ENCODE data around the gene USP34. TPM values are rescaled to one million over a fixed set of nuclear protein-coding genes. Genes with fewer than 3 reads are reported as not detected.

Gene USP34
- total and polyA plus RNA-seq, 4 donors = 13.4 to 82.7 (median 51.1) TPM

GRCh38 chr2:61326423-61326822 lies 144.5 kb downstream of the USP34 start:
- DNase-seq (ENCODE audit: low spot score) = no peak
- 72% methylated on average over 3 of the region's 3 CpGs for WGBS
- Histone ChIP-seq H3K4me3 (ENCODE audit: low read depth in 1 of 3, low read length in 3 of 3) (no peak overlapping the region), H3K9ac (ENCODE audit: low read depth in 1 of 2, low read length in 2 of 2) (no peak overlapping the region), H3K27me3 (ENCODE audit: control insufficient read depth in 4 of 4, insufficient read depth in 4 of 4, low read length in 3 of 4) (no peaks in the 10 kb centered on the region), H3K27ac (ENCODE audit: low read depth in 1 of 2, low read length in 2 of 2) (no peak overlapping the region), H3K9me3 (ENCODE audit: control insufficient read depth in 4 of 4, low read length in 3 of 4) (no peaks in the 10 kb centered on the region), H3K4me1 (ENCODE audit: control insufficient read depth in 4 of 4, insufficient read depth in 4 of 4, low read length in 3 of 4) (no peaks in the 10 kb centered on the region), H3K36me3 (ENCODE audit: control insufficient read depth in 4 of 4, insufficient read depth in 3 of 4, low read depth in 1 of 4, low read length in 3 of 4) (peaks cover 2 to 22% (median 12%) of the 10 kb centered on the region in 4 donors)
- TF ChIP-seq FOXA2 (IDR thresholded peaks at IDR 0.05) (no peak), EGR1 (IDR thresholded peaks at IDR 0.05; ENCODE audit: low read depth in 2 of 2) (no peak), RAD21 (IDR thresholded peaks at IDR 0.05) (peak in 1 of 2 donors; percentile 27), YY1 (IDR thresholded peaks at IDR 0.05) (no peak), ZBTB33 (IDR thresholded peaks at IDR 0.05) (no peak), SP1 (IDR thresholded peaks at IDR 0.05) (peak; percentile 34), REST (IDR thresholded peaks at IDR 0.05) (no peak), RXRA (IDR thresholded peaks at IDR 0.05) (peak in 1 of 2 donors; percentile 49), MAX (IDR thresholded peaks at IDR 0.05) (no peak), GABPA (IDR thresholded peaks at IDR 0.05 in 1 of 2, conservative IDR thresholded peaks at IDR 0.05 in 1 of 2) (no peak), NR2F2 (IDR thresholded peaks at IDR 0.05) (no peak), ATF3 (IDR thresholded peaks at IDR 0.05) (no peak), TAF1 (conservative IDR thresholded peaks at IDR 0.05) (no peak), JUND (IDR thresholded peaks at IDR 0.05) (no peak), CTCF (IDR thresholded peaks at IDR 0.05; ENCODE audit: low read depth, low read length, missing input control) (no peak), FOXA1 (IDR thresholded peaks at IDR 0.05) (no peak), HNF4G (IDR thresholded peaks at IDR 0.05) (no peak), HNF4A (conservative IDR thresholded peaks at IDR 0.05) (peak; percentile 24 to 76)

Measured in liver (tissue), 9 donors.